GM04504 (cell line): Measurements from ENCODE around the gene MAN2A1.
A peak's percentile ranks its signal among the peaks of the same experiment; 100 is the strongest.
"Not testable (repeated sequence)": the region's sequence is repeated elsewhere in the genome, so short reads cannot be mapped to it uniquely, and the experiment has no call there.

Experiments
- DNase-seq: peaks from one replicate; pipeline ENCODE4 v3.0.0-alpha.2; 2012; ENCODE audit warnings: low read depth

The MAN2A1 gene

DNA sequence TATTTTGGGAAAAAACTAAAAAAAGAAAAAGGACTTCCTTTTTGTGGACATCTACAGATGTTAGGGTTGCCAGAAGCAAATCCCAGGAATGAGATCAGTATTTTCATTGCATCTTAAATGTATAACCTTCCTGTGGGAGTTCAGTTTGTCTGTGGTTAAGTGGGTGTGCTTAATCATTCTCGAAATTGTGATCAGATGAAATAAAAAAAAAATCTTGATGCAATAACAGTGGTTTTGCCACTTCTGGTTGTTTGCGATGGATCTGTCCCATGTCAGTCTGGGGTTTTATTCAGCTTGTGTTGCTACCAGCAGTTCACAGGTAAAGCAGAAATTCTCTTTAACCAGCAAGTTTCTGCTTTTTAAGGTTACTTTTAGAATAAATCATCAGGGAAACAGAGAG is 179.0 kb downstream of the MAN2A1 start:
- DNase-seq: no peak

DNA sequence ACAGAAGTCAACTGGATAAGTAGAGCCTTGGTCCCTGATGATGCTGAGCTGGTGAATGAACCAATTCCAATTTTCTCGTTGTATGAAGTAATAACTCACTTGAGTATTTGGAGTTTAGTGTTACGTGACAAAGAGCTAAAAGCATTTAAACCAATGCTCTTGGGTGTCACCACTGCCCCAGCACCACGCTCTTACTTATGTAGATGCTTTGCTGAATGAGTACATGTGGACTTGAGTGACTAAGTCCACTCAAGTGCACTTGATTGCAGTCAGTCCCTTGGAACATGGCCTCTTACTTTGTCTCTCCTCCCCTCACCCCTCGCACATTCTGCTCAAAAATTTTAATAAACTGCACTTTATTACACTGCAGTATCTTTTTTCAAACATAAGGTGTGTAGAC is 184.0 kb downstream of the MAN2A1 start:
- DNase-seq: no peak

DNA sequence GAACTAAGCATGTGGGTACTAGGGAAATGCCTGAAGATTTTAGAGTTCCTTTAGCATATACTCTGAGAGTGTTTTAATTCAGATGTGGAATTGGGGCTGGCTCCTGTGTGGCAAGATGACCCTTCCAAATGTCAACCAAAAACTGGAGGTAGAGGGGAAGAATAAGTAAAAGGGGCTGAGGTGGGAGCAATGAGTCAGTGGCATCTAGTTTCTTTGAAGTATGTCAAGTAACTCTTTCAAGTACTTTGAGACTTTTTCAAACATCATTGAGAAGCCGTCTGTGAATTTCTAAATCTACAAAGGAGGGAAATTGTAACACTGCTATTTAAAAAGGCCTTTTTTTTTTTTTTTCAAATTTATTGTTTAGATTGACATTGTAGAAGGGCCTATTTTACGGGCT is 184.4 kb downstream of the MAN2A1 start:
- no peak for DNase-seq

DNA sequence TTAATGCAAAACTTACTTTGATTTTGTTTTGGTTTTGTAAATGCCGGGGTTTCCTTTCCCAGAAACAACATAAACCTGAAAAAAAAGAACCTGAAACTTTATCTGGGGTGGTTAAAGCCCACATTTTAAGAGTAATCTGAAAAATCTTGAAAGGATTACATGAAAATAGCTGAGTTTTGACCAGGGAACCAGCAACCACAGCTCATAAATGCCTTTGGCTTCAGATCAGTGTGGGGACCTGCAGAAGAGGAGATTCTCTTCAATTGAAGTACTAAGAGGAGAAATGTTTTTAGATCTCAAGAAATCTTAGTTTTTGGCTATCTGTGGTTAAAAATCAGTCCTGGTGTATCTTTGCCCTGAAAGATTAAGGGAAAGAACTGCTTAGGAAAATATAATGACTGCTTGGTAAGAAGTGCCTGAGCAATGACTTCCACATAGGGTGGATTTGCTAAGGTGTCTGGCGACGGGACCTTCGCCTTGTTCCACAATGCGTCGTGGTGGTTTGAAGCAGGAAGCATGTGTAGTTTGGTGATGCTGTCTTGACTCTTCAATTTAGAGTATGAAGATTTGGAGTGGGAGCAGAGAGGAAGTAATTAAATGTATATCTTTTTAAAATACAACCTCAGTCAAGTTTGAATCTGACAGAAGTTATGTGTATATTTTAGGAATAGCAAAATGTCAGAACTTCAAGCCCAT is 186.5 kb downstream of the MAN2A1 start:
- no peak for DNase-seq

DNA sequence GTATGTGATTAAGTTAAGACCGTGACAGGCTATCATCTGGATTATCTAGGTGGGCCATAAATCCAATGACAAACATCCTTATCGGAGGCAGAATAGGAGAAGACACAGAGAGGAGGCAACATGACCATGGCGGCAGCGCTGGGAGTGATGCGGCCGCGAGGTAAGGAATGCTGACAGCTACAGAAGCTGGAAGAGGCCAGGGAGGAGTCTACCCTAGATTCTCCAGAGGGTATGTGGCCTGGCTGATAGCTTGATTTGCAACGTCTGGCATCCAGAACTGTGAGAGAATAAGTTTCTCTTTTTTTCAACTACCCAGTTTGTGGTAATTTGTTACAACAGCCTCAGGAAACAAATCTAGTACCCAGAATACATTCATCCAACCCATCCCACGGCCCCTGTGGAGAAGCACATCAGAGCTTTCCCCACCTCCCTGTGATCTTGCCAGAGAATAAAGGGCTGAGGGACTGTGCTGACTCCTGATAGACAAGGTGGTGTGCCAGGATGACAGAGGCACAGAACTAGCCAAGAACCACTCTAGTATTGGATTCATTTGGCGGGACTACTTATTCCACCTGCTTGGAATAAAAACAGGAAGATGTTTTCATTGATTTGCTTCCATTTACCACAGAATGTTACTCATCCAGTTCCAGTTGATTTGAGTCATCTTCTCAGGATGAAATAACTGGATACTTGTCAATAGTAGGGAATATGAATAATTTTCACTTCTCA is 187.4 kb downstream of the MAN2A1 start:
- DNase-seq: no peak

DNA sequence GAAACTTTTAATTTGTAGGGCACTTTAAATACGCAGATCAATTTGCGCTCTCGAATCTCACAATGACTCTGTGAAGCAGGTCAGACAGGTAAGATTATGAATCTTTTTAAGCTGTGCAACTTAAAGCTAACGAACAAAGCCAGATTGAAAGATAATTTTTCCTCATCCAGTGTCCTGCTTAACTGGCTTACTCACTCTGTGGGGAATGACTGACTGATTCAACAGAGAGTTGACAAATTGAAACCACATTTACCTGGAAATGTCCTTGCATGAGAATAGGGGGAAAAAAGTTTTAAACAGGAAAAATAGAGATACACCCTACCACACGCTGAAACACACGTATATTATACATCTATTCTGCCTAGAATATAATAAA is 187.9 kb downstream of the MAN2A1 start:
- no peak for DNase-seq

DNA sequence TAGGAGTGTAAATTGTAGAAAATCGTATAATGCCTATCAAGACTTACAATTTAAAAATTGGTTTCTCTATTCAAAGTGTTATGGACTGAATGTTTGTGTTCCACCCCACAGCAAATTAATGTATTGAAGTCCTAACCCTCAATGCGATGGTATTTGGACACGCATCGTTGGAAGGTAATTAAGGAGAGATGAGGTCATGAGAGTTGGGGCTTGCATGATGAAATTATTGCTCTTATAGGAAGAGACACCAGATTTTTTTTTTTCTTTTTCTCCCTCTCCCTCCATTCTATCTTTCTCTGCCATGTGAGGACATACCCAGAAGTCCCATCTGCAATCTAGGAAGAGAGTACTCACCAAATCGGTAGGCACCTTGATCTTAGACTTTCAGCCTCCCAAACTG is 189.2 kb downstream of the MAN2A1 start:
- DNase-seq: no peak

DNA sequence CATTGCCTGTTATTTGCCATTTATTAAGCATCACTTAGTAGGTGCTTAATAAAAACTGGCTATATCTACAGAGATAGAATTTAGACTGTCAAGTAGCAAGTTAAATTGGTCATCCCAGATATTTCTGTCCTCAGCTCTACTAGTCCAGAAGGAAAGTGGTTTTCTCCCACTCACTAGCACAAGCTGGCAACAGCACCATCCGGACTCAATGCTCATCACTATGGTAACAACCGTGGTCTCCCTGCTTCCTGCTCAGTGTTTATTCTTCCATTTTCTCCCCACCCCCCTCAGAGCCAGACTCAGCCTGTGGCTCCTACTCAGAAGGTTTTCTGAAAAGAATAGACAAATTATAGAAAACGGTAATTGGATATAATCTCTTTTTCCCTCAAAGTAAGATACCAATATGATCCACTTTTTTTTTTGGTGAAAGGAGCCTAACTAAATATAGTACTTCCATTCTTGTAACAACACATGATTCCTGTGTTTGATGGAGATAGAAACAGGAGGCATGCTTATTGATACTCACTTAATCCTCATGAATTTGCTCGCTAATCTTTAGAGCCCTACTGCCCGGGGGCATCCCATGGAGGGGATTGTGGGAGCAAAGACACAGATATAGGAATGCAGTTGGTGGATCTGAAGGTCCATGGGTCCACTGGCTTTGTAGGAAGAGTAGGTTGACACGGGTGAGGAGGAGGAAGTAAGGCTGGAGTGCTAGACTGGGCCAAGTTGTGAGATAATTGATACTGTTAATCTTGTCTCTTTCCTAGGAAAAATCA is 191.4 kb downstream of the MAN2A1 start:
- no peak for DNase-seq

DNA sequence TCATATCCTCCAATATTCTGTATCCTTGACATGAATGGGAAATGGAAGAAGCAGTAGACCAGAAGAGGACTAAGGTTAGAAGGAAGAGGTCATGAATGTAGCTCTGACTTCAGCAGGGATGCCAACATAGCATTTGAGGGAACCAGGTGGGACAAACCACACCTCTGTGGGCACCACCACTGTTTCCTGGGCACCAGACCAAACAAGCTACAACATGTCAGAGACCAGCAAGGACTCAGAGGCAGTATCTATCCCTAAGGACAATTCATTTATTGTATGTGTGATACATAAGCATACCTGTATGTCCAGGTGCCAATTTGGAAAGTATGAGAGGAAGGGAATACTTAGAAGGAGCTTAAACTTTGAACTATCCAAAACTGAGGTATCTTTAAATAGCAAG is 192.8 kb downstream of the MAN2A1 start:
- DNase-seq: no peak

DNA sequence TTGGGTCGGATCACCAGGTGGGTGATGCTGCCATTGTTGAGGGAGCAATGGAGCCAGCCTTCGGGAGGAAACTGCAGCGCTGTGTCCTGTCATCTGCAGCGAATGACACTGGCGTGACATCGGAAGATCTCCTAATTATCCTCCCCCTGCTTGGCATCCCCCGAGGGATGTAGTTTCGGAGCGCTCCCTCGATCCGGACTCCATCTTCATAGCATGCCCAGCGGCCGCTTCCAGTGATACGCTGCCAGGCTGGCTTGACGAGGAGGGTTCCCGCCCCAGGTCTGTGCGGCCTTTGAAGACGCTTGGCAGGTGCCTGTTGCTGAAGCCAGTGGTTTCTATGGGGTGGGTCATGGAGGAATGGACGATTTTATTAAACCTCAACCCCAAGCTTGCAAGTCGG is 194.9 kb downstream of the MAN2A1 start:
- DNase-seq: no peak

DNA sequence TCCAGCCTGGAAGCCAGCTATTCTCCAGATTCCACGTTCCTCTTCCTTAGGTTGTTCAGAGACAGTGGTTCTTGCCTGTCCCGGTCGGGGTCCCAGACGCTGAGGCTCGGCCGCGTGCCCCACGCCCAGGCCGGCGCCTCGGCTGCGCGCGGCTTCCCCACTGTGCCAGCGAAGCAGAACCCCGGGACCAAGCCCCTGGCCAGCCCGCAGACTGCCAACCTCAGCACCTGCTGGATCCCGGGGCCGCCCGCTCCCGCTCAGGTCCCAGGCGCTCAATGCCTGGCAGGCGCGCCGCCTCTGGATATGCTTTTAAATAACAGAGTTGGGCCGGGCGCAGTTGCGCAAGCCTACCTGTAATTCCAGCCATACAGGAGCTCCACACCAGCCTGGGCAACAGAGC is 195.5 kb downstream of the MAN2A1 start:
- DNase-seq: no peak

DNA sequence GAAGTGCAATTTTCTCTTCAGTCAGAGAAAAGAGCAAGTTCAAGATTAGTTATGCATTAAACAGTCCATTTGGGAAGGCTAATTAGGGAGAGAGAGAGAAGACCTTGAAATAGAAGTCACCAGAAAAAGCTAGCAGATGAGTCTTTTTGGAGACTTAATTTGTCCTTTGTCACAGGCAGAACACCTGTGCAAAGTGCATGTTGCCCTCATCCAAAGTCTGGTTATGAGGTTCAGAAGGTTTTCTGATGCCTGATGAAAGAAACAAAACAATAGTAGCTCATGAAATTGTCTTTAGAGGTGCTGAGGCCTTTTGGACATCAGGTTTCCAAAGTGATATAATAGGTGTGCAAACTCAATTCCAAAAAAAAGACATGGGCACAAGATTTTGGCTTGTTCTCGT is 199.3 kb downstream of the MAN2A1 start:
- no peak for DNase-seq

DNA sequence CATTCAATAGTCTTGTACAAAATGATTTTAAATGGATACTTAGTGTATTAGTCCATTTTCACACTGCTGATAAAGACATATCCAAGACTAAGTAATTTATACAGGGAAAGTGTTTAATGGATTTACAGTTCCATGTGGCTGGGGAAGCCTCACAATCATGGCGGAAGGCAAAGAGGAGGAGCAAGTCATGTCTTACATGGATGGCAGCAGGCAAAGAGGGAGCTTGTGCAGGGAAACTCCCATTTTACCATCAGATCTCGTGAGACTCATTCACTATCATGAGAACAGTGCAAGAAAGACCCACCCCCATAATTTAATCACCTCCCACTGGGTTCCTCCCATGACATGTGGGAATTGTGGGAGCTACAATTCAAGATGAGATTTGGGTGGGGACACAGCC is 203.5 kb downstream of the MAN2A1 start:
- DNase-seq: not testable (repeated sequence)

DNA sequence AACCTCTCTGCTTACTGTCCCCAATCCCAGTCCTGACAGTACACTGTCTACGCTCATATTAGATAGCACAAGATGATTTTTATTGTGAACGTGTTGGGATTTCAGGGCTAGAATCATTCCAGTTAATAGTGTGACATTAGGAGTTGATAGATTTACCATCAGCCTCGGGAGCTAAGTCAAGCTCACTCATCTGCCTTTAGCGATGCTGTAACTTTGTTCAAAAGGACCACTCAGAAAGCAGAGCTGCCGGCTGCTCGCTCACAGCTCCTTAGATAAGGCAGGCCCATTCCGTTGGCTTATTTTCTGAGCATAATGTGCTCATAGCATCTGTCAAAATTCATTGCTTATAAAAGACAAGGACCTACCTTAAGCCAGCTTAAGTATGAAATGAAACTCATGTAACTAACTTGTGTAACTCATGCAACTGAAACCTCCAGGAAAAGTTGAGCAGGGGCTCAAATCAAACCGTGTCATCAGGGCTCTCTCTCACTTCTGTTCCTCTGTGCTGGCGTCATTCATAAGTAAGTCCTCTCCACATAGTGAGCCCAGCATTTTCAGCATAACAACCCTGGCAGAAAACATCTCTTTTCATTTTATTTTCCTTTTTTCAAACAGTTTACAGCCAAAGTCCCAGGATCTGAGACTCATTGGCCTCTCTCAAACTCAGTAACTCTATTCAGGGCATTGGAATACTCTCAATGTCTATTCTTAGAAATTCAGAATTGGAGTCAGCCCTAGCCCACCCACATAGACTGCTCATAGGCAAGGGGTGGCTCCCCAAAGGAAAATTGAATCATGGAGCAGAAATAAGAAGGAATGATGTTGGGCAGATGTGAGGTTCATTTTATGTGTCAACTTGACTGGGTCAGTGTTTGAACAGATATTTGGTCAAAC is 208.8 kb downstream of the MAN2A1 start:
- no peak for DNase-seq

DNA sequence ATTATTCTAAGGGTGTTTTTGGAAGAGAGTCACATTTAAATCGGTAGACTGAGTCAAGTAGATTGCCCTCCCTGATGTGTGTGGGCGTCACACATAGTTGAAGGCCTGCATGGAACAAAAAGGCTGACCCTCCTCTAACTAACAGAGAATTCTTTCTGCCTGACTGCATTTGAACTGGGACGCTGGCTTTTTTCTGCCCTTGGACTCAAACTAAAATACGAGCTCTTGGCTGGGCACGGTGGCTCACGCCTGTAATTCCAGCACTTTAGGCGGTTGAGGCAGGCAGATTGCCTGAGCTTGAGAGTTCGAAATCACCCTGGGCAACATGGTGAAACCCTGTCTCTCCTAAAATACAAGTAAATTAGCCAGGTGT is 209.4 kb downstream of the MAN2A1 start:
- DNase-seq: no peak

DNA sequence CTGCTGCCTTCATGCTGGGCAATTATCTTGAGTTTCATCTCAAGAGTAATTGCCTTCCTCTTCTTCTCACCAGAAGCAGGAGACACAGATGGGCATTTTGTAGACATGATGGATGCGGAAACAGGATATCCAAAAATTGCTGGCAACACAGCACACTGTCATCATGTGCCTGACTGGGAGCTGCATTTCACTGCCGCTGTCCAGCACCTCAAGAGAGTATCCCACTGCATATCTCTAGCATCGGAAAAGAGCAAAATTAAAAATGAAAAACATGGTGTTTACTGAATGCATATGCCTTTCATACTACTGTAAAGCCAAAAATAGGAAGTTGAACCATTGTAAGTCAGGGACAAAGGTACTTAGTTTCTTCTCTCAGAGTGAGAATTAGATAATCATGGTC is 210.7 kb downstream of the MAN2A1 start:
- no peak for DNase-seq

DNA sequence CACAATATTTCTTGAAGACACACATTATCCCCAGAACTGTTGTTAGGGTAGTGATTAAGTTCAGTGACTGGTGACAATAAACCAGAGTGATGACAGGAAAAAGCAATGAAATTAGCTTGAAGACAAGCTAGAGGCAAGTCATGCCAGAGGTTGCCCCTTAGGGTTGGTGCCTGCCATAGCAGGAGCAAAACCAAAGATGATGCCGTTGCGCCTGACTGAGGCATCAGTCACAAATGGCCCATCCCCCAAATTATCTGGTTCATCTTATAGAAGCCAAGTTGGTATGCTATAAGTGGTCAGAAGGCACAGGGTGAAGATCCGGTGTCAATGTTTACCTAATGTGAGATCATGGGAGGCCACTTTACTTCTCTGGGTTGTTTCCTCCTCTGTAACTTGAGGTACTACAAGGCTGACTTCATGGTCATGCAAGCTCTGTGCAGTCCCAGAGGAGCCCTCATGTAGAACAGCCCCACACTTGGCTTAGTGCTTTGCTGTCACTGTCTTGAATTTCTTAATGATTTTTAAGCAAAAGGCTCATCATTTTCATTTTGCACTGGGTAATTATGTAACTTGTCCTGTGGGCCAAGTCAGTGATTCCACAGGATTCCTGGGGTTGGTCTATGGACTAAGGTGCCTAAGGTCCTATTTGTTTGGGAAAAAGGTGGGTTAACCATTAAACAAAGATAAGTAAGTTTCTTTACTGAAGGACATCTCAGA is 211.3 kb downstream of the MAN2A1 start:
- DNase-seq: no peak

DNA sequence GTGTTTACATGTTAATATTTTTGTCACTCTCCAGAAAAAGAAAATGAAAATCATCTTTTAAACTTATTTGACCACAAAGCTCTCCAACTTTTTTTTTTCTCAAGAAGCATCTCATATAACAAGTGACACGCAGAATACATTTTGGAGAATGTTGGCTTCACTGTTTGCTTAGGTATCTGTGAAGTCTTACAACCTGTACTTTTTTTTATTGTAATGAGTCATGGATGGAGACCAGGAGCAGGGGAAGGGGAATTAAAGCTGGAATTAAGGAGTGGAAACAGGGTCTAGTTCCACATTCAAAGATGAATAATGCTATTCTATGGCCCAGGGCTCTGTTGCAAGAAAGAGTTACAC is 211.9 kb downstream of the MAN2A1 start:
- DNase-seq: no peak

DNA sequence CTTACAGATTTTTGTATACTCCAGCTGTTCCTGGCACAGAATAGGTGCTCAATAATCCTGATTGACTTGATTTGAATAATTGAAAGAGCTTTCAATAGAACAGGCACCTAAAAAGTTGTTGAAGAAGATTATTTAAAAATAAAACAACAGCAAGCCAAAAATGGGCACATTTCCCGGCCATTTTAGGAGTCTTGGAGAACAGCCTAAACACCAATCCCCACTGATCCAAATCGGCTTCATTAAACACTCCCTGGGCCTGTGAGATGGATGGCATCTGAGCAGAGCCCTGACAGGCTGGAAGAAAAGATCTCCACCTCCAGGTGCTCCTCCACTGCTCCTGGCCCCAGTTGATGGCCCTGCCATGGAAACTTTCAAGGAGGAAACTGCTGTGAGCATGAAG is 213.3 kb downstream of the MAN2A1 start:
- no peak for DNase-seq

DNA sequence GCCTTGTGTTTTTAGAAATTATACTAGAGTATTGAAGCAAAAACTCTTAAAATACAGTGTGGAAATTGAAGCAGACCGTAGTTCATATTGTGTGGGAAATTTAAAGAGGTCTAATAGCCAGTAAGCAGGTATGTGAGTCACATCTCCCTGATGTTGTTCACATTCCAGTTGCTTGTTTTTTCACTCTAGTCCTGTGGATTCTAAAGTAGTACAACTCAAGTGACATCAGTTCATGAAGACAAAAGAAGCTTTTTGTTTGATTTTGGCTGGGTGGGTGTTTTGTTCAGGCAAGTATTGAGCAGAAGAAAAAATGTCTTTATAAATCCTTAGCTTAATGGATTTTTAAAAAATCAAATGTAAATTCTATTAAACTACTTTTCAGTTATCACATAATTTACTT is 216.2 kb downstream of the MAN2A1 start:
- DNase-seq: no peak

DNA sequence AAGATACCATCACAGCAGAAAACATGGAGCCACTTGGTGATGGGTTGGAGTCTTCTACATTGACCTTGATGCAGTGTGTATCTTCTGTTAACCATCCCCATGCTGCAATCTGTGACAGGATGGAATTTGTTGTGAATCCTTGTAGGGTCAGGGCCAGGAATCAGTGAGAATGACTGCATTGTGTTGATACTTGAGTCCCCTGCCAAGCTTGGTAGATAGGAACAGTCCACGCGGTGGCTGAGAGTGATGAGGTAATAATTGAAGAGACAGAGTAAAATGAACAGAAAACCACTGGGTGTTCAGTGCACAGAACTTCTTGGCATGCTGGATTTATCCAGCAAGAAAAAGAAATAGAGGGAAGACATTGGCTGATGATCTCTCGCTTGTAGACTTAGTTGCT is 217.5 kb downstream of the MAN2A1 start:
- DNase-seq: no peak

DNA sequence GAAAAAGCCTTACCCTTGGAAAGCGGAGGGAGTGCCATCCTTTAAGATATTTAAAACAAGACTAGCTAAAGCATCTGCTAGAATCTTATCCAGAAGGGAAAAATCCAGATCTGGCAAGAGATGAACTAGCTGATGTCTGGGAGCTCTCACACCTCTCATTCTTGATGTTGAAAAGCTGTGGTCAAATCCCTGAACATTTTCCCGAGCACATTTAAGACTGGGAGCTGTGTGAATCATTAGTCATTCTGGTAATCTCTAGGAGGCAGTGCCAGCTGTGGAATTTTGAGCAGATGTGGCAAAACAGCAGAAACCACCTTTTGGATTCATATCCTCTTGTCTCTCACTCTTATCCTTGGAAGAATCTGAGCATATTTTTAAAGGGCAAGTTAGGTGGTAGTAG is 218.0 kb downstream of the MAN2A1 start:
- DNase-seq: peak; percentile 47
